ENCODE data around the gene CCDC60. TPM values are rescaled to one million over a fixed set of nuclear protein-coding genes. Genes with fewer than 3 reads are reported as not detected.

Gene CCDC60, protein sequence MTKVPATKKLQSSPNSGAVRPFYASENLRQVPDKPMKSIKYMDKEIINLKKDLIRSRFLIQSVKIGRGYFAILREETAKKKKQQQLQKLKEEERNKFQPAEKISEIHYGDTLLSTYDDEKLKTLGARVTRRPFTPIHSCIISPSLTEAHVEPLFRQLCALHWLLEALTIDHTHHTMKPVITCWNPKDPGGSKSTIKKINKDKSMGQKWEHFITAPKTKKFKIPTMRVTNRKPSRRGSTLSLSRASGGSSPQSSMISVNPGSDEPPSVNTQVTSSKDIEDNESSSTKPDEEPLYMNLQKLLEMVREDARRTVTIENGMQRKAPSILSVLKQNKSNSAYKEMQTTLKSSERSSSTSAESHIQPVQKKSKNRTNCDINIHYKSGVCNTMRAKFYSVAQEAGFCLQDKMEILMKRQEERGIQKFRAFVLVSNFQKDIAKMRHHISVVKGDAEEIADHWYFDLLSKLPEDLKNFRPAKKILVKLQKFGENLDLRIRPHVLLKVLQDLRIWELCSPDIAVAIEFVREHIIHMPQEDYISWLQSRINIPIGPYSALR
- not detected for total RNA-seq (2013)
- polyA plus RNA-seq (not detected), polyA minus RNA-seq (not detected in 2 replicates), total RNA-seq (0 to 1.2 (median 0.06) reads per million in 11 experiments)

DNA sequence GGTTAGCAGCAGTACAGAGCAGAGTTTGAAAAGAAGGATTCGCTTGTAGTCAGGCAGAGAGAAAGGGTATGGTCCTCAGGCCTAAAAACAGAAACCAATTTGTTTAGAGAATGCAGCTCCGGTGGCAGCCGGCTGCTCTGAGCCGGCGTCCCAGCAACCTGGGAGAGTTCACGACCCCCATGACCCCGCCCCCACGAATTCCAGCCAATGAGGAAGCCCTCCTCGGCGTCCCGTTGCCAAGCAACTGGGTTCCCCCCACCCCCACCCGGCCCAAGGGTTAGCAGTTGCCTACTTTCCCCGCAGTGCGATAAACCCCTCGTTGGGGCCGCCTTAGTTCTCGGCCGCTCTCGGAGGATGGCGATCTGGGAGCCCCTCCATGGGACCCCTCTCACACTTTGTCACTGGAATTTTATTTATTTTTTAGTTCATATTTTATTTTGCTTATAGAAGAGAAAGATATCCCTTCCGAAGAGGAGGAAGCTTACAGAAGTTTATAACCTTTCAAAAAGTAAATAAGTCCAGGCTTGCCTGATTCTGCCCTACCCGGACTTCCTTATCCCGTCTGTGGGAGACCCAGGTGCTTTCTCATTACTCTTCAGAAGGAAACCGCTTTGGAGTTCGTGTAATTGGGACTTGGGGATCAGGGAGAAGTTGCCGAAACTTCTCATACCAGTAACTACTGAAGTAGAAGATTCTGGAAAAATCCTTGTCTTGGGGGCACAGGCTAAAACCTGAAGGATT, at the start of gene CCDC60:
Gene CCDC60, plus strand, starts transcription at position 300 of the 741 bp plus-strand sequence. CDS start 448 bp downstream, outside the sequence.
- Histone ChIP-seq H3K36me3 (replicated peaks in 1 of 2; ENCODE audit: control insufficient read depth in 1 of 2, insufficient read depth in 2 of 2, low read length in 2 of 2) (no peaks in the 10 kb centered on the region), H3K27me3 (ENCODE audit: control insufficient read depth in 2 of 2, insufficient read depth in 2 of 2, low read length in 2 of 2) (peaks cover 0 to 18% of the 10 kb centered on the region in 2 donors), H3K4me3 (replicated peaks in 1 of 3; ENCODE audit: low read depth in 2 of 3, low read length in 3 of 3) (no peak within 1 kb of the TSS), H2AFZ (ENCODE audit: insufficient read depth, low read depth, low read length, poor library complexity, severe bottlenecking) (no peak within 1 kb of the TSS), H3K27ac (ENCODE audit: low read depth in 1 of 2, low read length in 2 of 2) (no peak within 1 kb of the TSS), H4K20me1 (ENCODE audit: insufficient read depth, low read length) (no peaks in the 10 kb centered on the region), H3K9ac (ENCODE audit: insufficient read depth, low read length, poor library complexity, severe bottlenecking) (no peak within 1 kb of the TSS), H3K79me2 (ENCODE audit: insufficient read depth, low read length) (no peaks in the 10 kb centered on the region), H3K4me2 (replicated peaks; ENCODE audit: extremely low read depth, low read length, poor library complexity, severe bottlenecking) (no peak within 1 kb of the TSS), H3K9me3 (replicated peaks in 1 of 2; ENCODE audit: control insufficient read depth in 1 of 2, insufficient read depth in 1 of 2, low read length in 2 of 2) (peaks cover 2 to 4% of the 10 kb centered on the region in 2 donors), H3K4me1 (ENCODE audit: control insufficient read depth in 1 of 2, insufficient read depth in 2 of 2, low read length in 2 of 2) (no peaks in the 10 kb centered on the region)
- Mint-ChIP-seq H3K36me3 (no peaks in the 10 kb centered on the region), H3K4me1 (no peaks in the 10 kb centered on the region), H3K27ac (peak within 1 kb of the TSS in 1 of 7 donors; percentile 52), H3K27me3 (ENCODE audit: low read depth in 3 of 3) (peaks cover 10 to 21% (median 12%) of the 10 kb centered on the region in 3 donors), H3K4me3 (peak within 1 kb of the TSS in 1 of 2 donors; percentile 69), H3K9me3 (peaks cover 0 to 9% (median 0%) of the 10 kb centered on the region in 7 donors)
- TF ChIP-seq, protein P1, sequence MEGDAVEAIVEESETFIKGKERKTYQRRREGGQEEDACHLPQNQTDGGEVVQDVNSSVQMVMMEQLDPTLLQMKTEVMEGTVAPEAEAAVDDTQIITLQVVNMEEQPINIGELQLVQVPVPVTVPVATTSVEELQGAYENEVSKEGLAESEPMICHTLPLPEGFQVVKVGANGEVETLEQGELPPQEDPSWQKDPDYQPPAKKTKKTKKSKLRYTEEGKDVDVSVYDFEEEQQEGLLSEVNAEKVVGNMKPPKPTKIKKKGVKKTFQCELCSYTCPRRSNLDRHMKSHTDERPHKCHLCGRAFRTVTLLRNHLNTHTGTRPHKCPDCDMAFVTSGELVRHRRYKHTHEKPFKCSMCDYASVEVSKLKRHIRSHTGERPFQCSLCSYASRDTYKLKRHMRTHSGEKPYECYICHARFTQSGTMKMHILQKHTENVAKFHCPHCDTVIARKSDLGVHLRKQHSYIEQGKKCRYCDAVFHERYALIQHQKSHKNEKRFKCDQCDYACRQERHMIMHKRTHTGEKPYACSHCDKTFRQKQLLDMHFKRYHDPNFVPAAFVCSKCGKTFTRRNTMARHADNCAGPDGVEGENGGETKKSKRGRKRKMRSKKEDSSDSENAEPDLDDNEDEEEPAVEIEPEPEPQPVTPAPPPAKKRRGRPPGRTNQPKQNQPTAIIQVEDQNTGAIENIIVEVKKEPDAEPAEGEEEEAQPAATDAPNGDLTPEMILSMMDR (IDR thresholded peaks at IDR 0.05) = no peak
- 20% methylated on average over 12 of the region's 26 CpGs for WGBS (ENCODE audit: insufficient coverage)
- intact Hi-C loops (cut with micrococcal nuclease) = no loop called here
- no peak for DNase-seq

DNA sequence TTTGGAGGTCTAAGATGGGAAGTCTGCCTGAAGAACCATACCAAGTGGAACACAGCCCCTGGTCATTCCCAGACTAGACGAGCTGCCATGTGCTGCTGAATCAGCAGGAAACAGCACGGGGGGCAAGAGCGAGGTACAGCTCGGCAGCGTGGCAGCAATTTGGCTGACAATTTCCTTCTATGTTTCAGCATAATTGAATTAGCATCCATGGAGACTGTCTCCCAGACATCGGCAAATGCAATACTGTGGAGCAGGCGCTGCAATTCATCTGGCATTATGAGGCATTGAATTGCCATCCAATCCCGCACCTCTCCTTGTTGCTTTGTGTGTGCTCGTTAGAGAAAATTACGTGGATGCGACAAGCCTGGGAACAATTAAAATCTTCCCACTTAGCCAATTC, 46.0 kb upstream of the CCDC60 start:
- Mint-ChIP-seq H3K27ac (no peak overlapping the region), H3K4me1 (no peaks in the 10 kb centered on the region), H3K36me3 (no peaks in the 10 kb centered on the region), H3K9me3 (peaks cover 0 to 15% (median 5%) of the 10 kb centered on the region in 7 donors), H3K27me3 (ENCODE audit: low read depth in 3 of 3) (peaks cover 0 to 3% (median 2%) of the 10 kb centered on the region in 3 donors), H3K4me3 (no peak overlapping the region)
- TF ChIP-seq, protein P1 (IDR thresholded peaks at IDR 0.05) = no peak
- Histone ChIP-seq H3K9me3 (replicated peaks in 1 of 2; ENCODE audit: control insufficient read depth in 1 of 2, insufficient read depth in 1 of 2, low read length in 2 of 2) (no peaks in the 10 kb centered on the region), H3K79me2 (ENCODE audit: insufficient read depth, low read length) (no peaks in the 10 kb centered on the region), H3K9ac (ENCODE audit: insufficient read depth, low read length, poor library complexity, severe bottlenecking) (no peak overlapping the region), H3K4me1 (ENCODE audit: control insufficient read depth in 1 of 2, insufficient read depth in 2 of 2, low read length in 2 of 2) (no peaks in the 10 kb centered on the region), H3K4me2 (replicated peaks; ENCODE audit: extremely low read depth, low read length, poor library complexity, severe bottlenecking) (no peak overlapping the region), H3K4me3 (replicated peaks in 1 of 3; ENCODE audit: low read depth in 2 of 3, low read length in 3 of 3) (no peak overlapping the region), H3K27me3 (ENCODE audit: control insufficient read depth in 2 of 2, insufficient read depth in 2 of 2, low read length in 2 of 2) (no peaks in the 10 kb centered on the region), H2AFZ (ENCODE audit: insufficient read depth, low read depth, low read length, poor library complexity, severe bottlenecking) (no peak overlapping the region), H3K27ac (ENCODE audit: low read depth in 1 of 2, low read length in 2 of 2) (no peak overlapping the region), H4K20me1 (ENCODE audit: insufficient read depth, low read length) (no peaks in the 10 kb centered on the region), H3K36me3 (replicated peaks in 1 of 2; ENCODE audit: control insufficient read depth in 1 of 2, insufficient read depth in 2 of 2, low read length in 2 of 2) (no peaks in the 10 kb centered on the region)
- no peak for DNase-seq
- intact Hi-C loops (cut with micrococcal nuclease) = no loop called here
- 42% methylated on average over 8 of the region's 11 CpGs for WGBS (ENCODE audit: insufficient coverage)

Data from CD14-positive monocyte (primary cell).